ENCODE measurements around the gene FAM241B. TPM values are rescaled to one million over a fixed set of nuclear protein-coding genes. Genes with fewer than 3 reads are reported as not detected.

FAM241B gene
- total RNA-seq, 1 experiment from 2014 or later, result 13.7 TPM

DNA sequence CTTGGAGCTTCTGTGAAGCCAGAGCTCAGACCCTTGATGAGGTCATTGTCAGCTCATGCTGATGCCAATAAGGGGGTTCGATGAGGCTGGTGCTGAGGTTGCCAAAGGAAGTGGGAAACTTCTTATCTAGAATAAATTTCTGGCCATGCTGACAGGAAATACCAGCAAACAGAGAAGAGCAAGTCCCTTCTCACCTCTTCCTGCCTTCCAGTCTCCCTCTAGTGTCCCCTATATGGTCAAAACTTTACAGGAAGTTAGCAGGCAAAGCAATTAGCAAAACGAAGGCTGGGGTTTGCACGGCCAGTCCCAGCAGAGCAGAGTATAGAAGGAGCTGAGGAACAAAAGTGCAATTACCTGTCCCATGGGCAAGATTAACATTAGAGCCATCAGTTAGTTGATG, 41.7 kb upstream of the FAM241B start:
- Histone ChIP-seq H3K79me1 (ENCODE audit: insufficient read depth, low read depth, low read length, poor library complexity, severe bottlenecking) (no peaks in the 10 kb centered on the region), H3K79me2 (ENCODE audit: insufficient read depth, low read length) (no peaks in the 10 kb centered on the region), H4K91ac (ENCODE audit: insufficient read length, low read depth, low read length) (no peak overlapping the region), H3K23ac (ENCODE audit: insufficient read length, low read depth, low read length) (no peak overlapping the region), H3K18ac (ENCODE audit: insufficient read length, low read depth, low read length) (no peak overlapping the region), H3T11ph (ENCODE audit: low read length) (no peak overlapping the region), H3K4me2 (ENCODE audit: insufficient read depth, insufficient read length, low read length) (no peak overlapping the region), H2BK5ac (ENCODE audit: insufficient read length, low read length) (no peak overlapping the region), H4K5ac (ENCODE audit: insufficient read length, low read depth, low read length) (no peak overlapping the region), H2BK12ac (ENCODE audit: insufficient read length, low read depth, low read length) (no peak overlapping the region), H2AK5ac (ENCODE audit: insufficient read length, low read length) (no peak overlapping the region), H3K23me2 (ENCODE audit: insufficient read length, low read depth, low read length, poor library complexity, severe bottlenecking) (no peaks in the 10 kb centered on the region), H4K8ac (replicated peaks; ENCODE audit: insufficient read length, low read depth, low read length) (no peak overlapping the region), H2BK120ac (ENCODE audit: low read depth, low read length, poor library complexity, severe bottlenecking) (no peak overlapping the region), H2BK20ac (ENCODE audit: low read depth, low read length, poor library complexity, severe bottlenecking) (no peak overlapping the region), H3K9ac (ENCODE audit: extremely low read depth, insufficient read length, low read length) (no peak overlapping the region), H3K9me3 (ENCODE audit: control insufficient read depth, low read depth, low read length) (no peaks in the 10 kb centered on the region), H3K27me3 (ENCODE audit: insufficient read depth, low read length) (peaks cover 2% of the 10 kb centered on the region; the same call in 1 of the 2 replicates), H2BK15ac (ENCODE audit: low read depth, low read length) (no peak overlapping the region), H3K4me1 (ENCODE audit: insufficient read depth, low read length) (no peaks in the 10 kb centered on the region), H3K27ac (ENCODE audit: insufficient read length, low read depth, low read length) (no peak overlapping the region), H2AFZ (ENCODE audit: low read length) (no peak overlapping the region), H3K14ac (ENCODE audit: insufficient read depth, low read length) (no peak overlapping the region), H3K56ac (ENCODE audit: insufficient read length, low read depth, low read length) (no peak overlapping the region), H4K20me1 (ENCODE audit: control insufficient read depth, insufficient read depth, insufficient read length) (no peaks in the 10 kb centered on the region), H3K4ac (ENCODE audit: low read depth, low read length) (no peak overlapping the region)
- H3K27ac Mint-ChIP-seq, result no peak overlapping the region
- no peaks in the 10 kb centered on the region; the same call in none of the 2 replicates for H3K27me3 Mint-ChIP-seq (ENCODE audit: low read depth)
- TF ChIP-seq, protein P1, sequence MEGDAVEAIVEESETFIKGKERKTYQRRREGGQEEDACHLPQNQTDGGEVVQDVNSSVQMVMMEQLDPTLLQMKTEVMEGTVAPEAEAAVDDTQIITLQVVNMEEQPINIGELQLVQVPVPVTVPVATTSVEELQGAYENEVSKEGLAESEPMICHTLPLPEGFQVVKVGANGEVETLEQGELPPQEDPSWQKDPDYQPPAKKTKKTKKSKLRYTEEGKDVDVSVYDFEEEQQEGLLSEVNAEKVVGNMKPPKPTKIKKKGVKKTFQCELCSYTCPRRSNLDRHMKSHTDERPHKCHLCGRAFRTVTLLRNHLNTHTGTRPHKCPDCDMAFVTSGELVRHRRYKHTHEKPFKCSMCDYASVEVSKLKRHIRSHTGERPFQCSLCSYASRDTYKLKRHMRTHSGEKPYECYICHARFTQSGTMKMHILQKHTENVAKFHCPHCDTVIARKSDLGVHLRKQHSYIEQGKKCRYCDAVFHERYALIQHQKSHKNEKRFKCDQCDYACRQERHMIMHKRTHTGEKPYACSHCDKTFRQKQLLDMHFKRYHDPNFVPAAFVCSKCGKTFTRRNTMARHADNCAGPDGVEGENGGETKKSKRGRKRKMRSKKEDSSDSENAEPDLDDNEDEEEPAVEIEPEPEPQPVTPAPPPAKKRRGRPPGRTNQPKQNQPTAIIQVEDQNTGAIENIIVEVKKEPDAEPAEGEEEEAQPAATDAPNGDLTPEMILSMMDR (conservative IDR thresholded peaks at IDR 0.05), result peak; percentile 27; the same call in 2 of the 3 replicates
- H3K4me3 Mint-ChIP-seq, result no peak overlapping the region
- H3K36me3 Mint-ChIP-seq (ENCODE audit: insufficient read depth in 1 of 3, low read depth in 3 of 3), result no peaks in the 10 kb centered on the region
- H3K9me3 Mint-ChIP-seq, result peaks cover 0 to 3% of the 10 kb centered on the region in 2 experiments; a peak in 2 of 5 replicates
- H3K4me1 Mint-ChIP-seq, result peaks cover 0 to 2% of the 10 kb centered on the region in 2 experiments; a peak in 2 of 4 replicates
- no CpG with 5 or more reads among the region's 3 CpGs for WGBS (ENCODE audit: extremely low coverage, insufficient read length, low lambda C conversion rate)
- DNase-seq, result no peak

Measured in H9 (cell line).